HepG2 (cell line): ENCODE data around the gene RABL6. TPM values are rescaled to one million over a fixed set of nuclear protein-coding genes. Genes with fewer than 3 reads are reported as not detected.
A peak's percentile ranks its signal among the peaks of the same experiment; 100 is the strongest.

Experiments used
- ATAC-seq: fragments of 200-7000 bp; cut with Tn5 transposase; 3 replicates; pipeline ENCODE4 v1.9.1; 2020; ENCODE audit warnings: mild to moderate bottlenecking, moderate library complexity
- BruUV-seq: library from RNA; stranded (reverse); fragments of 400-500 nt; replicated peaks from 2 replicates; lab custom pipeline; 2021; lab: Mats Ljungman, UMichigan
- CTCF ChIA-PET: fragments of 300-600 bp; formaldehyde crosslinking; extraction: SDS; loops from one replicate; lab custom pipeline; 2021; ENCODE audit warnings: low total read pairs, inconsistent platforms, low intra/inter-chr PET ratio; lab: Yijun Ruan, JAX
- POLR2A ChIA-PET: fragments of 350-600 bp; sonication (Branson Sonifier 250); formaldehyde crosslinking; loops from one replicate; lab custom pipeline; 2020; ENCODE audit warnings: antibody characterized with exemption, inconsistent platforms; lab: Yijun Ruan, JAX
- DNase-seq: peaks from one replicate; pipeline ENCODE4 v3.0.0-alpha.2; 2015; ENCODE audit warnings: low spot score
- FAIRE-seq: peaks from 3 replicates; lab custom pipeline; 2011; peaks lifted over from hg19 to GRCh38; lab: Jason Lieb, UNC
- H2AFZ ChIP-seq: one replicate; pipeline ENCODE4 v1.6.1; 2011; ENCODE audit warnings: low read length, inconsistent platforms
- H3K27ac ChIP-seq: fragments of 300-600 bp; 3 replicates; pipeline ENCODE4 v1.8.0; 2011; ENCODE audit warnings: mixed run types, mild to moderate bottlenecking, mixed read lengths, low read length, inconsistent platforms; ENCODE audit not compliant: insufficient read depth; ENCODE audit errors: extremely low read length
- H3K27me3 ChIP-seq, 2 experiments: fragments of 200-600 bp in 1 of 2; 2 replicates in 1 of 2; 3 replicates in 1 of 2; pipeline versions ENCODE4 v1.6.0 to v1.8.0; 2011; ENCODE audit warnings: low read length in 2 of 2, mild to moderate bottlenecking in 2 of 2, moderate library complexity in 2 of 2, inconsistent platforms in 1 of 2; ENCODE audit not compliant: insufficient read depth in 2 of 2, control insufficient read depth in 1 of 2
- H3K36me3 ChIP-seq, 2 experiments: fragments of 200-600 bp in 1 of 2; replicated peaks in 1 of 2; 2 replicates in 1 of 2; 3 replicates in 1 of 2; pipeline versions ENCODE4 v1.5.1 to v1.8.0; 2011; ENCODE audit warnings: low read length in 2 of 2, inconsistent platforms in 1 of 2; ENCODE audit not compliant: insufficient read depth in 2 of 2, control insufficient read depth in 1 of 2
- H3K4me1 ChIP-seq: 2 replicates; pipeline ENCODE4 v1.5.1; 2012; ENCODE audit warnings: low read length, inconsistent platforms; ENCODE audit not compliant: insufficient read depth
- H3K4me2 ChIP-seq: 2 replicates; pipeline ENCODE4 v1.6.0; 2011; ENCODE audit warnings: low read depth, low read length, inconsistent platforms
- H3K4me3 ChIP-seq, 3 experiments: fragments of 200-600 bp in 1 of 3; sonication (generic), shearing (Covaris generic) in 1 of 3; replicated peaks in 1 of 3; 2 replicates each; pipeline ENCODE4 v1.5.1; 2011 to 2016; ENCODE audit warnings: low read length in 3 of 3, inconsistent platforms in 2 of 3, low read depth in 2 of 3, mild to moderate bottlenecking in 2 of 3, control low read depth in 1 of 3, mixed read lengths in 1 of 3; ENCODE audit not compliant: insufficient read depth in 1 of 3
- H3K79me2 ChIP-seq: one replicate; pipeline ENCODE4 v1.6.1; 2011; ENCODE audit warnings: low read length, inconsistent platforms; ENCODE audit not compliant: insufficient read depth
- H3K9ac ChIP-seq: 2 replicates; pipeline ENCODE4 v1.6.0; 2011; ENCODE audit warnings: mild to moderate bottlenecking, low read depth, low read length, inconsistent platforms; ENCODE audit not compliant: insufficient read depth
- H3K9me3 ChIP-seq: 2 replicates; pipeline ENCODE4 v1.5.1; 2012; ENCODE audit warnings: mild to moderate bottlenecking, low read length
- H4K20me1 ChIP-seq: 2 replicates; pipeline ENCODE4 v1.6.0; 2011; ENCODE audit warnings: inconsistent platforms, mild to moderate bottlenecking, low read length, moderate library complexity; ENCODE audit not compliant: insufficient read depth
- AGO2 ChIP-seq: fragments of 200-400 bp; formaldehyde crosslinking; optimal IDR thresholded peaks from 2 replicates; pipeline ENCODE3; 2017; ENCODE audit warnings: mild to moderate bottlenecking, low read depth, low read length, moderate library complexity
- ARID4A ChIP-seq: sonication (generic); formaldehyde crosslinking; IDR thresholded peaks from 2 replicates; pipeline ENCODE4 v1.5.0; 2020; ENCODE audit warnings: mild to moderate bottlenecking, missing genetic modification reagents, borderline replicate concordance
- RBFOX2 ChIP-seq: fragments of 200-400 bp; formaldehyde crosslinking; IDR thresholded peaks from 2 replicates; pipeline ENCODE4 v1.6.1; 2017; ENCODE audit warnings: low read depth, mild to moderate bottlenecking, low read length
- REPIN1 ChIP-seq: sonication (generic); formaldehyde crosslinking; IDR thresholded peaks from 2 replicates; pipeline ENCODE4 v1.8.0; 2022; ENCODE audit warnings: missing genetic modification reagents, low read depth, mild to moderate bottlenecking, borderline replicate concordance
- WGBS: methylation state at CpG from one replicate; pipeline ENCODE4 v1.1.6; 2017; ENCODE audit warnings: low lambda C conversion rate; 5-methylcytosine and 5-hydroxymethylcytosine counted together
- in situ Hi-C: cut with HindIII; loops from 2 replicates; pipeline ENCODE4 v1.10.0; 2017; ENCODE audit warnings: low pct_unique_long_range_greater_than_20kb; ENCODE audit not compliant: extremely low pct_ligation_motif_present
- intact Hi-C: fragments of 100-400 bp; cut with micrococcal nuclease; formaldehyde crosslinking; loops from one replicate; pipeline ENCODE4 v1.10.0; 2022; ENCODE audit not compliant: unreplicated experiment
- polyA plus RNA-seq, 8 experiments: library from polyadenylated mRNA; depleted of rRNA in 3 of 8; stranded (reverse) in 7 of 8; unstranded in 1 of 8; fragments of >200 nt; fragmentation: Illumina TruSeq in 4 of 8; extraction: Trizol in 4 of 8; gene quantifications; 2 replicates each; pipeline versions ENCODE4 v1.2.1 to v1.2.3, GENCODE V29; 2011 to 2016; ENCODE audit warnings: low read depth in 4 of 8, missing spikeins in 1 of 8, mixed read lengths in 1 of 8; ENCODE audit not compliant: insufficient read depth in 1 of 8
- total RNA-seq, 5 experiments: library from RNA; depleted of rRNA; stranded (reverse); fragments of >200 nt; fragmentation: Illumina TruSeq; extraction: Trizol; gene quantifications; 2 replicates each; pipeline ENCODE4 v1.2.3, GENCODE V29; 2016; ENCODE audit warnings: low read depth in 1 of 5

The RABL6 gene
- total and polyA plus RNA-seq, 2 of the 13 experiments (the other 11 are each of a cell fraction or from before 2014, with no cell fraction given) = 81.5 to 125 TPM

DNA sequence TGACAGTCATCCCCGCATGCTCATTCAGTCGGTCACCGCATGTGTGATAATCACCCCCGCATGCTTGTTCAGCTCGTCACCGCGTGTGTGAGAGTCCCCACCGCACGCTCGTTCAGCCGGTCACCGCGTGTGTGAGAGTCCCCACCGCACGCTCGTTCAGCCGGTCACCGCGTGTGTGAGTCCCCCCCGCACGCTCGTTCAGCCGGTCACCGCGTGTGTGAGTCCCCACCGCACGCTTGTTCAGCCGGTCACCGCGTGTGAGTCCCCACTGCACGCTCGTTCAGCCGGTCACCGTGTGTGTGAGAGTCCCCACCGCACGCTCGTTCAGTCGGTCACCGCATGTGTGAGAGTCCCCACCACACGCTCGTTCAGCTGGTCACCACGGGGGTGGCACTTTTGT, 82.1 kb downstream of the RABL6 start:
- H4K20me1 ChIP-seq = 0 out of 2 replicates have a peak, but pooled peaks cover 10% of the 10 kb centered on the region
- no peak overlapping the region for H3K27ac ChIP-seq
- no TSS peak for BruUV-seq
- no peak for DNase-seq
- WGBS = 95% methylated on average over 42 of the region's 42 CpGs
- H3K36me3 ChIP-seq = peaks cover 1 to 22% of the 10 kb centered on the region in 2 experiments; a peak in 4 of 5 replicates
- ChIA-PET POLR2A (no interaction called here), CTCF (no interaction called here)
- H3K79me2 ChIP-seq = peaks cover 71% of the 10 kb centered on the region
- H3K9ac ChIP-seq = no peak overlapping the region
- in situ Hi-C loops = no loop called here
- no peak overlapping the region for H3K4me3 ChIP-seq
- FAIRE-seq = no peak
- no peak overlapping the region for H3K4me2 ChIP-seq
- H2AFZ ChIP-seq = no peak overlapping the region
- no peaks in the 10 kb centered on the region for H3K27me3 ChIP-seq
- TF ChIP-seq RBFOX2 = 0 out of 2 replicates have a peak, but pooled peaks have one; percentile 44
- TF ChIP-seq AGO2 = peak; percentile 41
- no peak for TF ChIP-seq ARID4A (CRISPR knock-in tag)
- no peak for TF ChIP-seq REPIN1
- intact Hi-C loops = loop anchor here (5.0 to 10.0 kb wide), 2 partner anchors 47 to 105 kb away; no protein-coding TSS in a partner anchor
- H3K9me3 ChIP-seq = no peaks in the 10 kb centered on the region
- peaks cover 23% of the 10 kb centered on the region for H3K4me1 ChIP-seq
- ATAC-seq = no peak
